Epithelial cell of esophagus (primary cell): ENCODE measurements around the gene ADGRL3.

ENCODE experiments used
- DNase-seq: peaks from one replicate; pipeline ENCODE4 v3.0.0; 2010; ENCODE audit warnings: low read depth
- H3K4me3 ChIP-seq: 2 replicates; pipeline ENCODE4 v1.5.1; 2011; ENCODE audit warnings: mild to moderate bottlenecking, low read length, control low read depth
- TF ChIP-seq, protein P1 (sequence below): IDR thresholded peaks from 2 replicates; pipeline ENCODE4 v1.5.1; 2011; ENCODE audit warnings: low read depth, mild to moderate bottlenecking, low read length, control low read depth, inconsistent platforms; ENCODE audit not compliant: insufficient read depth; ENCODE audit errors: missing control alignments

The ADGRL3 gene

DNA sequence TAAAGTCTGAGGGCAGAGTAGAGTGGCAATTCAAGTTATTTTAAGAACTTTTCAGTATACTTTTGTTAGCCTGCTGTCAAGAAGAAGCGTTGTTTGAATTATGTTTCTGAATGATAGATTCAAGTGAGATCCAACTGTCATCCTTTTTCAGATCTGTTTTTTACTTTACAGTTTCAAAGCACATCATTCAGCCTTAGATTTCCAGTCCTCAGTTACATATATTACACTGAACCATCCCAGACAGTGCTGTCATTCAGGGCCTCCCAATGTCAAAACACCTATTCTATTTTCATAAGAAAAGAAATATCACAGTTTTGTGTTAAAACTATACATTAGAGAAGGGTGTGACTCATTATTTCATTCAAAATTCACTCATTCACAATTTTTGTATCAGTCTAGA is 856.9 kb downstream of the ADGRL3 start:
- DNase-seq: no peak
- TF ChIP-seq, protein P1, sequence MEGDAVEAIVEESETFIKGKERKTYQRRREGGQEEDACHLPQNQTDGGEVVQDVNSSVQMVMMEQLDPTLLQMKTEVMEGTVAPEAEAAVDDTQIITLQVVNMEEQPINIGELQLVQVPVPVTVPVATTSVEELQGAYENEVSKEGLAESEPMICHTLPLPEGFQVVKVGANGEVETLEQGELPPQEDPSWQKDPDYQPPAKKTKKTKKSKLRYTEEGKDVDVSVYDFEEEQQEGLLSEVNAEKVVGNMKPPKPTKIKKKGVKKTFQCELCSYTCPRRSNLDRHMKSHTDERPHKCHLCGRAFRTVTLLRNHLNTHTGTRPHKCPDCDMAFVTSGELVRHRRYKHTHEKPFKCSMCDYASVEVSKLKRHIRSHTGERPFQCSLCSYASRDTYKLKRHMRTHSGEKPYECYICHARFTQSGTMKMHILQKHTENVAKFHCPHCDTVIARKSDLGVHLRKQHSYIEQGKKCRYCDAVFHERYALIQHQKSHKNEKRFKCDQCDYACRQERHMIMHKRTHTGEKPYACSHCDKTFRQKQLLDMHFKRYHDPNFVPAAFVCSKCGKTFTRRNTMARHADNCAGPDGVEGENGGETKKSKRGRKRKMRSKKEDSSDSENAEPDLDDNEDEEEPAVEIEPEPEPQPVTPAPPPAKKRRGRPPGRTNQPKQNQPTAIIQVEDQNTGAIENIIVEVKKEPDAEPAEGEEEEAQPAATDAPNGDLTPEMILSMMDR: no peak
- no peak overlapping the region for H3K4me3 ChIP-seq

DNA sequence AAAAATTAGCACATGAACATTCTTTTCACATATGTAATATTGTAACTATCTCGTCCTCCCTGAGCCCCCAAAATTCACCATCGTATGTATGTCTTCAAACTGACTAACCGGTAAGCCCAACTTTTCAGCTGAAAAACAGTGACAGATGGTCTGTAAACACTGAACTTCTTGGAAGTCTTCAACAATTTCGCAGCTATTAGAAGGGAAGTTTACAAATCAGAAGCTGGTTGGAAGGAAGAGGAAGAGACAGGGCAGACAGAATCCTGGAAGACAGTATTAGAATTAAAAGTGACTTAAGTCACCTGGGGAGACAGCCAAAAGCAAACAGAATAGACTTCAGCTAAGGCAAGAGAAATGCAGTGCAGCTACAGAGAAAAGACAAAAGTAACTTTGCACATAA is 858.4 kb downstream of the ADGRL3 start:
- TF ChIP-seq, protein P1: no peak
- H3K4me3 ChIP-seq: no peak overlapping the region
- no peak for DNase-seq

DNA sequence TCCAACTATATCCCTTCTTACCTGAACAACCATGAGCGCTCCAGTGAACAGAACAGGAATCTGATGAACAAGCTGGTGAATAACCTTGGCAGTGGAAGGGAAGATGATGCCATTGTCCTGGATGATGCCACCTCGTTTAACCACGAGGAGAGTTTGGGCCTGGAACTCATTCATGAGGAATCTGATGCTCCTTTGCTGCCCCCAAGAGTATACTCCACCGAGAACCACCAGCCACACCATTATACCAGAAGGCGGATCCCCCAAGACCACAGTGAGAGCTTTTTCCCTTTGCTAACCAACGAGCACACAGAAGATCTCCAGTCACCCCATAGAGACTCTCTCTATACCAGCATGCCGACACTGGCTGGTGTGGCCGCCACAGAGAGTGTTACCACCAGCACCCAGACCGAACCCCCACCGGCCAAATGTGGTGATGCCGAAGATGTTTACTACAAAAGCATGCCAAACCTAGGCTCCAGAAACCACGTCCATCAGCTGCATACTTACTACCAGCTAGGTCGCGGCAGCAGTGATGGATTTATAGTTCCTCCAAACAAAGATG is 870.2 kb downstream of the ADGRL3 start:
- no peak for DNase-seq
- H3K4me3 ChIP-seq: no peak overlapping the region
- TF ChIP-seq, protein P1: no peak

DNA sequence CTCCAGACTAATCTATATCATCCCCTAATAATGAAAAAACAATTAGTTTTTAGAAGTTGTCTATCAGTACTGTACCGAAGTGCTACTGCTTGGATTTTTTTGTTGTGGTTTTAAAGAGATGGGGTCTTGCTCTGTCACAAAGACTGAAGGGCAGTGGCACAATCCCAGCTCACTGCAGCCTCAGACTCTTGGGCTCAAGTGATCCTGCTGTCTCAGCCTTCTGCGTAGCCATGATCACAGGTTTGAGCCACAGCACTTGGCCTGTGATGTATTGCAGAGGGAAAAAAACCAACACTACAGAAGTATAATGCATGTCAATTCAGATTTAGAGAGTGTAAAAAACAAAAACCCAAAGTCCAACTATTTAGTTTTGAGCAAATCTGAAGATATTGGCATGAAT is 875.0 kb downstream of the ADGRL3 start:
- TF ChIP-seq, protein P1: no peak
- no peak for DNase-seq
- no peak overlapping the region for H3K4me3 ChIP-seq

DNA sequence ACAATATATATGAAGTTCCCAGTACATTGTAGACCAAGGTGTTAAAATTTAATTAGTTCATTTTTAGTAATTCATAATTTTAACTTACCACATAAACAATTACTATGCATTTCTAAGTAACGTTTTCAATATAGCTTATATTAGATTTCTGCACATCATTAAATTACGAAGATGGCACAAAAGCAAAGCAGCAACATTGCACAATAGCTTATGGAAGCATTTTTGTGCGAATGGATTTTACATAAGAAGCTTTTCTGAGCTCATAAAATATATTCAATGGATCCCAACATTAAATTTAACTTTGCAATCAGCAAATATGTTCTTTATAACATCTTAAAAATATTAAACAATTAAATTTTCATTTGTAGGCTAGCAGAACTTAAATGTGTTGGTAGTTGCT is 875.4 kb downstream of the ADGRL3 start:
- no peak overlapping the region for H3K4me3 ChIP-seq
- no peak for DNase-seq
- TF ChIP-seq, protein P1: no peak

DNA sequence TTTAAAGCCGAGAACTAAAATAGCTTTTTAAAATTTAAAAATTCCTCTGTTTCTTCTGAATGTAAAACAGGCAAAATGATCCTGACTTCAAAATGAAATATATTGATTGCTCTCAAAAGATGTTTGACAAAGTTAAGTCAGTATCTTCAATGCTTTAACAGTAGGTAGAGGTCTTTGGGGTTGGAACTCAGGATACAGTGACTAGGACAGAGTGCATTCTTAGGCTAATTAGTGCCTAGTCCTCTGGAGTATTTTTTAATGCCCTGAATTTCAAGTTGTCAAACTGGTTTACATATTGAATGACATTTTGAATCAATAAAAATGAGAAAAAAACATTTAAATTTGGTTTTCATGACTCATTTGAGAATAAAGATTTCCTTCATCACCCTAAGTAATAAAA is 877.3 kb downstream of the ADGRL3 start:
- TF ChIP-seq, protein P1: no peak
- no peak overlapping the region for H3K4me3 ChIP-seq
- no peak for DNase-seq

DNA sequence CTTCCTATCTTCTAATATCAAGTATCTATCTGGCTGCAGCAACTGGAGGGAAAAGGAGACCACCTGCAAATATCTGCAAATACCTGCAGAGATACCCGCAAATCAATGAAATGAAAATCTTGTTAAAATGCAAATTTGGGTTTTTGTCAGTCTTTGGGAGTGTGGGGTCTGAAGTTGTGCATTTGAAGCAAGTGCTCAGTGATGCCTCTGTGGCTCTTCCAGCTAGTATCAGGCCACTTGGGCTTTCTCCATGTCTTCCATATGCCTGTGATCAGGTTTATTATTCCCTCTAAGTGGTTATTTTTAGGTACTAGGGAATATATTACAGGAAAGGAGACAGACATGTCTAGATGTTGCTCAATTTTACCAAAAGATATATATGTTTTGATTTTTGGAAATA is 880.3 kb downstream of the ADGRL3 start:
- no peak overlapping the region for H3K4me3 ChIP-seq
- no peak for DNase-seq
- TF ChIP-seq, protein P1: no peak
